NCI-H1417 treated with DMSO at 0.1 percent for 48 hours (cell line): ENCODE data around the gene ATXN3.
A peak's percentile ranks its signal among the peaks of the same experiment; 100 is the strongest.

Experiments
- DNase-seq: peaks from one replicate; lab custom pipeline; 2025; lab: John Stamatoyannopoulos, UW

The ATXN3 gene

DNA sequence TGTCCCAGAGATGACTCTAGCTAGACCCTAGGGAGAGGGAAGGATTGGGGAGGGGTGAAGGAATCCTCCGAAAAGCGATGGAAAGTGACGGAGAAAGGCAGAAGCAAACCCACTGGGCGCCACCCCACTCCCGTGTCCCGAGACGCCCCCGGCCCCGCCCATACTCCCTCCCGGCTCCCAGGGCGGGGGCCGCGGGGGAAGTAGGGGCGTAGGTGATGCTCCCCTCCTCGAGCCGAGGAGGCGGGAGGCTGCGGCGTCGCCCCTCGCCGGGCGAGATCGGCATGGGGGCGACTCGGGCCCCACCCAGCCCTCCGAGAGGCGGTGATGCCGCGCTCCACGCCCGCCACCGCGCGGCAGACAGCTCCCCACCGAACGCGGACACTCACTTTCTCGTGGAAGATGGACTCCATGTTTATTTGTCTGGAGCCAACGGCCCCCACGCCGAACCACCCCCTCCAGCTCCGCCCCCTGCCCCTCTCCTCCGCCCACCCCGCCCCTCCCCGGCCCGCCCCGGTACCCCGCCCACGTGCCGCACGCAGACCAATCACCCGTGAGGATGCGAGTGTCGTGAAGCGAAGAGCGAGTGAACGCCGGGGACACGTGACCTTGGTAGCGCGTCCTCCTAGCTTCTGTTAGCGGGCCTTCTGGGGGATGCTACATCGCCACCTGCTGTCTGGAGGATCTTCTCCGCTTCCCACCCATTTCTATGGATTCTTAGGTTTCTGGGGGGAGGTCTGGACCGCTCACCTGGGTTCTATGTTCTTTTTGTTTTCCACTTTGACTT, at the start of gene ATXN3:
ATXN3 (minus strand) TSS at position 440 of the 784 bp plus-strand sequence; CDS start at position 410, 30 bp downstream.
- DNase-seq: peak; percentile 83

- DNase-seq: peak; percentile 27
Observed at GRCh38 chr14:92154283-92154942, 48.0 kb upstream of the ATXN3 start.

DNA sequence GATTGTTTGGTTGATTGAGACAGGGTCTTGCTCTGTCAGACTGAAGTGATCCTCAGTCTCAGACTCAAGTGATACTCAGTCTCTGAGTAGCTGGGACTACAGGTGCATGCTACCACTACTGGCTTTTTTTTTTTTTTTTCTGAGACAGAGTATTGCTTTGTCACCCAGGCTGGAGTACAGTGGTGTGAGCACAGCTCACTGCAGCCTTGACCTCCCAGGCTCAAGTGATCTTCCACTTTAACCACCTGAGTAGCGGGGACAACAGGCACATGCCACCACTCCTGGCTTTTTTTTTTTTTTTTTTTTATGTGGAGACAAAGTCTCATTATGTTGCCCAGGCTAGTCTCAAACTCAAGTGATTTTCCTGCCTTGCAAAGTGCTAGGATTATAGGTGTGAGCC, 47.2 kb upstream of the ATXN3 start:
- DNase-seq: no peak

DNA sequence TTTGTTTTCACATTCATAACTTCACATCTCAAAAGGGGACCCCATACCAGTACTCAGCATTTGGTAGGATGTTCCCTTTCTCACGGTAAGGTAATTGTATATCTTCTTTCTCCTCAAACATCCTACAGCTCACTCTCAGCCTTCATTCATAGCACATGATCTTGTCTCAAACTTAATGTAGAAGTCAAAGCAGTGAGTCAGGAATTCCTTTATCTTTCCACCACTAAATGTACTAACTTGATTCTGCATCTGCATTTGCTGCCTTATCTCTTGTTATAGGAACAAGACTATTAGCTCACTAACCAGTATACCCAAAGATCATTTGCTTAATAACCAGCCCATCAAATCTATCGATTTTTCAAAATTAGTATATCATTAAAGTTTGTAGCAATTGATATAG, 38.3 kb upstream of the ATXN3 start:
- DNase-seq: no peak

DNA sequence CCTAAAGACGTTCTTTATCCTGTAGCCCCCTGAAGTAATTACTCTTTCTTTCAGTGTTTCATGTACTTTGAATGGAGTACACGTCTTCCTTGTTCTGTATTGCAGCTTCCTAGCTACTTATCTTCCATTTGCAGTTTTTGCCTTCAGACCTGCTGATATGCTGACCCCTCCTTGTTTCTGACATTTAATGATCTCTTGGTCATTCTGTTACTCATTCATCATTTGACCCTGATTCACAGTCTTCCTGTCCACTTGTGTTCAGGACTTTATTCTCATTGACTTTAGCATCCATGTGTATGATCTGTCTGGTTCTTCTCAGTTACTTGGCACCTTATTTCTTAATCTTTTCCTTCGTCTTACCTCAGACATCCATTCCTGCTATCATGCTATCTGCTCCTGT, 37.6 kb upstream of the ATXN3 start:
- DNase-seq: no peak

DNA sequence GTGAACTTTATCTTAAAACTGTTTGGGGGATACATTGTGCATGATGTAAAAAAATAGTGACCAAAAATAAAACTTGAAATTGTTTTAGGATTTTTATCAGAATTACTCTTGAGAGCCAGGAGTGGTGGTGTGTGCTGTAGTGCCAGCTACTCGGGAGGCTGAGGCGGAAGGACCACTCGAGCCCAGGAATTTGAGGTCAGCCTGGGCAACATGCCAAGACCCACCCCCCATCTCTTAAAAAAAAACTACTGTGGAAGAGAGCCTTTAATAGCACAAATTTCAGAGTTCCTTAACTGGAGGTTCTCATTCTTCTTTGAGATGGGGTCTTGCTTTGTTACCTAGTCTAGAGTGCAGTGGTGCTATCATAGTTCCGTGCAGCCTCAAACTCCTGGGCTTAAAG, 36.9 kb upstream of the ATXN3 start:
- no peak for DNase-seq

DNA sequence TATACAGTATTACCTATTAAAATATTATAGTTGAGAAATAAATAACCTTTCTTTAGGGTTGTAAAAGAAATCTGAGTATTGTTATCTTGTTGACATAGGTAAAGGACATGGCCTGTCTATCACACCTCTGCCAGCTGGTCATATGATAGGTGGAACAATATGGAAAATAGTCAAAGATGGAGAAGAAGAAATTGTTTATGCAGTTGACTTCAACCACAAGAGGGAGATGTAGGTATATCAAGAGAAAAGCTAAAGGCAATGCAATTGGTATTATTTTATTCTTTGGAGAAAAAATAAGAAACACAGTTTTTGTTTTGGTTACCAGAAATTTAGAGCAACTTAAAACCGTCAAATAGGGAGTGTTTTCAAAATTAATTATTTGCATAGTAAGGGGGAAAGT, 28.9 kb upstream of the ATXN3 start:
- DNase-seq: peak; percentile 5

DNA sequence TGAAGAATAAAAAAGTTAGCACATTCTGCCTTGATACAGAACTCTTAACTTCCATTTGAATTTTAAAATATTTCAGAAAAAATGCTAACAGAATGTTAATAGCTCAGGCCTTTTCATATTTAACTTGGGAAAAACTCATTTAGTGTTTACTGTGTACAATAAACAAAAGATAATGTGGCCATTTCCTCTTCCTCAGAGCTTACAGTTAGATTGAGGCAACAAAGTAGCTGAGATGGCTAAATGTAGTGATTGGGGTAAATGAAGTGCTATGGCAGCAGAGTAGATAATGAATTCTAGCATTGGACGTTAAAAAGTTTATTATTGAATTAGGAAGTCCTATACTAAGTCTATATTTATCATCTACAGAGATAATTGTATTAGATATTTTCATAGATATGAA, 28.1 kb upstream of the ATXN3 start:
- no peak for DNase-seq

DNA sequence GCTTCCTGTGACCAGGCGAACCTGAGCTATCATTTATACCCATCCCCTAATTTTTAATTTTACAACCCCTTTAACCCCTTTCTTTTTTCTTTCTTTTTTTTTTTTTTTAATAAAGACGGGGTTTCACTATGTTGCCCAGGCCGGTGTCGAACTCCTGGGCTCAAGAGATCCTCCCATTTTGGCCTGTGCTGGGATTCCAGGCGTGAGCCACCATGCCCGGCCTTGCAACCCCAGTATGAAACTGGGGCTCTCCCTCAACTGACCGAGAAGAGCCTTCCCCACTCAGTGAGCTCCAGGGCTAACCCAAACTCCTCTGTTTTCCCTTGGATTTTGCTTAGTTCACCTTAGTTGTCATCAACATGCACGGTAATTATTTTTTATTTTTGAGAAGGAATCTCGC, 16.4 kb upstream of the ATXN3 start:
- DNase-seq: no peak

DNA sequence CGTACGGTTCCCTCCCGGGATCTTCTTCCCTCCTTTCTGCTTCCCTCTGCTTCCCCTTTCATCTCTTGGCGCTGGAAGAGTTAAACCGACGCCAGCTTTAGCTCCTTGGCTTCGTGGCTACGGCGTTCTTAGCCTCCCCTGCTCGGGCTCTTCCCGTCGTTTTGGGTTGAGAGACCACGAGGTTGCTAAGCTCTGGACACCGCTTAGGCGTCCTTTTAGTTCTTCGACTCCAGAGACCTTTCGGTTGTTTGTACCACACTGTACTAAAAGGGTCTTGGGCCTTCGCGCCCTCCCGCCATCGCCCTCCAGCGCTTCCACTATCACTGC, 15.9 kb upstream of the ATXN3 start:
- no peak for DNase-seq

DNA sequence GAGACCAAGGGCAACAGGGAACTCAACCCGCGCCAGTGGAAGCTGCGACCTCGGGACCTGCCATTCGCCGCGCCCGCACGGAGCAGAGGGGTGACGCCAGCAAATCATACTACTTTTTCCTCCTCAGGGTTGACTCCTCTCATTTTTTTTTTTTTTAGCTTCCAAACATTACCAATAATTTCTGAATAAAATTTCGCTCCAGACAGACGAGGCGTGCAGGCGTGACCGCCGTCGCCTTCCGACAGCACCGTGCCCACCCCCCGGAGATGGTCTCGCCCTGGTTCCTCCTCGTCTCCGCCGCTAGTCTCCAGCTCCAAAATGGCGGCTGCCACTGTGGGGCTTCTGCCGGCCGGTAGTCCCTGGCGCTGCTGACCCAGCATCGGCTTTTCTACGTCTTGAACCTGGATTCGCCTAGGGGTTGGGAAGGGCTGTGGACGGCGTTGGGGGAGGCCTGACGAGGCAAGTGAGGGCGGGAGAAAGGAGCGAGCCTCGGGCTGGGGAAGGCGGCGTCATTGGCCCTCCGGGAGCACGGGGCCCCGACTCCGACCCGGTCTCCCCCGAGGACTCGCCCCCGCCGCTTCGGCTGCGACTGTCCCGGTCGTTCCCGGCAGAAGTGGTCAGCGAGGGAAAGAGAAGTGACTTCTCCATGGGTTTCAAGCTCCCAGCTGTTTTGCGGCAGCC, 15.4 kb upstream of the ATXN3 start, which contains the start of the genes CPSF2 and NDUFB1:
CPSF2 (plus strand) TSS at position 300 of the 681 bp plus-strand sequence. CDS start 9,016 bp downstream, outside the sequence.
NDUFB1 (minus strand) TSS at position 37 of the 681 bp plus-strand sequence. CDS start 4,069 bp downstream, outside the sequence.
- peak; percentile 62 for DNase-seq

DNA sequence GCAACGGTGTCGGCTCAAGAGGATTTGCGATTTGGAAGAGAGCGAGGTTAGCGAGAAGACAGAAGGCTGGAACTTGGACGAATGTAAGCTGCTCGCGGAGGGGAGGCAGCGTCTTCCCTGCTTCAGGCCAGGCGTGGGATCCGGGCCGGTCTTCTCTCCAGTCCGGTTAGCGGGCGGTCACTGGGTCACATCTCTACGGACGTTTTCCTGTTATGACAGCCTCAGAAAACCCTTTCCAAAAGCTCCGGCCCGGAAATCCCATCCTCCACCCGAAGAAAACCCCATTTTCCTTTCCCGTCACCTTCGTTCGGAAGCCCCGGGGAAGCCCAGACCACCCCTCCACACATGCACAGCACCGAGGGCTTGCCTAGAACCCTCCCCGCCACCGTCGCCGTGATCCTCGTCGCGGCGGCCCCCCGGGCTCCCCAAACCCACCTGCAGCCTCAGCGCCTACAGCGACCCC, 14.9 kb upstream of the ATXN3 start:
- no peak for DNase-seq

DNA sequence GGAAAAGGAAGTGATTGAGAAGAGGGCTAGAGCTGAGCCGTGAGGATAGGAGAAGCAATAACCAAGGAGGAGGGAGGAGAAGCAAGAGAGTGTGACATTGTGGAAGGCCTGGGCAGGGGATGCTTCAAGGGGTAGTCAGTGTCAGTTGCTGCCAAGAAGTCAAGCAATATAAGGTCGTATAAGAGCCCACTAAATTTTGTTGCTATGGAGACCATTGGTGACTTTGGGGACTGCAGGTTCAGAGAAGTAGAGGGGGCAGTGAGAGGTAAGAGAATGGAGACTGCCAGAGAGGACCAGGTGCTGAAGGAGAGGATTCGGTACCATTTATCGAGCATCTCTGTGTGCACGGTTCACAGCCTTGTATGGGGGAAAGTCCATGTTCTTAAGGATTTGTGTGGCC, 3.1 kb upstream of the ATXN3 start:
- no peak for DNase-seq

DNA sequence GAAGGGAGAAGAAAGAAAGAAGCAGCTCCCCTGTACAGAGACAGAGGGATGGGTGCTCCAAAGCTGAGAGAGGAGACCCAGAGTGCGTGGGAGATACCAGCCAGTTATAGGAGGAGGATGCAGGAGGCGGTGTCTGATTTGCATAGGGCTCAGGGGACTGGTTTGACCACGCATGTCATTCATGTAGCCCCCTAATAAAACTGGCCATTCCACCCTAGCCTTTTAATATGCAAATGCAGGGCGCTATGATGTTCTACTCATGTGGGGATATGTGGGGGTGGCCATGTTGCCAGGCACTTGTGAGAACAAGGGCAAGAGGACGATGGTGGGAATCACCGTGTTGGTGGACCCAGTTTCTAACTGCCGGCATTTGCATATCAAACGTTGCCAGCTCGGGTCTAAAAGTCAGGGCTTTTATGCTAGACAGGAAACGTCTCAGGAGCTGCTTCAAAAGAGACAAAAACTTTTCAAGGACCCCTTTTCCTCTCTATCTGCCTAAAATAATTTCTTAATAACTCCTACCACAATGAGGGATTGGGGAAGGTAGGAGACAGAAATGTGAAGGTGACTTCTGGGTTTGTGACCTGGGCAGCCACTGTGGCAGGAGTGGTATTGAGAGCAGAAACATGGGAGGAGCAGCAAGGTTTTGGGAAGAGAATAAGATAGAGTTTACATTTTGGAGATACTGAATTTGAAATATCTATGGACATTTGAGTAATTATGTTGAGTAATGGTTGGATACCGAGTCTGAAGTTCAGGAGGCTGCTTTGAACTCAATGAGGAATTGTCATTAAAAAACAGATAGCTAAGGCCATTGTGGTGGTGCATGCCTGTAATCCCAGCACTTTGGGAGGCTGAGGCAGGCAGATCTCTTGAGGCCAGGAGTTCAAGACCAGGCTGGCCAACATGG, 2.2 kb upstream of the ATXN3 start:
- DNase-seq: no peak

GRCh38 chr14:92105893-92106142, 564 bp downstream of the ATXN3 start:
- no peak for DNase-seq

DNA sequence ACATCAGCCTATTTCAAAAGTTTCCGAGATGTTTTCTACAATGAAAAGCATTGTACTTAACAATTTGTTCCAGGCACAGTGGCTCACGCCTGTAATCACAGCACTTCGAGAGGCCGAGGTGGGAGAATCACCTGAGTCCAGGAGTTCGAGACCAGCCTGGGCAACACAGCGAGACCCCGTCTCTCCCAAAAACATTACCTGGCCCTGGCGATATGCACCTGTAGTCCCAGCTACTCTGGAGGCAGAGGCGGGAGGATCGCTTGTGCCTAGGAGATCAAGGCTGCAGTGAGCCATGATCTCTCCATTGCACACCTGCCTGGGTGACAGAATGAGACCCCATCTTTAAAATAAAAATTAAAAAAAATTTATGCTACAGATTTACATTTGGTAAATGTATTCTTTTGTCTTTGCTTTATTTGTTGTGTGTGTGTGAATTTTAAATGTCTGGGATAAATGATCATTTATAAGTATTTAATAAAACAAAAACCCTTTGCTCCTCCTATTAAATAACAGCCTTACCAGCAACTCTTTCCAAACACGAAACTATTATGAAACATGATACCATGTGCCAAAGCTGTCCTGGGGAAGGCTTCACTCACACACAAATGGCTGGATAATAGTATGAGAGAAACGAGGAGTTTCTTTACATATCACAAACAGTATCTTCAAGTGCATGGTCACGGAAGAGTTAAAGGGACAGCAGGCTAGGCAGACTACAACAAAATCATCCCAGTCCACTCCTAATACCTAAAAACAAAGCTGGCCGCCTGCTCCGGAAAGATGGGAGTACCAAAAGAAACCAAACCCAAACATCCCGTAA, 1.1 kb downstream of the ATXN3 start:
- DNase-seq: no peak

- no peak for DNase-seq
Observed at GRCh38 chr14:92103363-92103989, 2.9 kb downstream of the ATXN3 start.

DNA sequence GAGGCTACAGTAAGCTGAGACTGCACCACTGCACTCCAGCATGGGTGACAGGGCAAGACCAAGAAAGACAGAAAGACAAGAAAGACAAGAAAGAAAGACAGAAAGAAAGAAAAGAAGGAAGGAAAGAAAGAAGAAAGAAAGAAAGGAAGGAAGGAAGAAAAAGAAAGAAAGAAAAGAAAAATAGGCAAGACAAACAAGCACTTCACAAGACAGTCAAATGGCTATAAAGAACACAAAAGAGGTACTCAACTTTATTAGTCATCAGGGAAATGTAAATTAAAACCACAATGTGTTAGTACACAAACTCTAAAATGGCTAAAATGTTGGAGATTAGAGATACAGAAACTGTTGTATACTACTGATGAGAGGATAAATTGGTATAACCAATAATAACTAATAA, 6.6 kb downstream of the ATXN3 start:
- no peak for DNase-seq

GRCh38 chr14:92093320-92093719, 13.1 kb downstream of the ATXN3 start:
- DNase-seq: no peak

DNA sequence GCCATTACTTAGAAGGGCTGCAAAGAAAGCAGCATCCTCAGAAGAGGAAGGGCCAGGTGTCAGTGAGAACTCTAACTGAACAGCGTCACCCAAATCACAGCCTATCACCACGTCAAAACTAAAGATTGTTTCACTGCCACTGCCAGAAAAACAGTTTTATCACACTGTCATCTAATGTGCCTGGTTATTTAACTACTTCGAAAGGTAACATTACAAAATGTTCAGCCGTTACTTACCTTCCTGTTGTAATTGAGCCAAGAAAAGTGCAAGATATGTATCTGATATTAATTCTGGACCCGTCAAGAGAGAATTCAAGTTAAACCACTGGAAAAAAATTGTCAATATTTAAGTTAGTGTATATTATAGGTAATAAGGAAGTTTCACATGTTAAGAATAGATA, 17.9 kb downstream of the ATXN3 start:
- no peak for DNase-seq

- no peak for DNase-seq
Observed at GRCh38 chr14:92074555-92074954, 31.8 kb downstream of the ATXN3 start.
